HG03354 (cell line): ENCODE results near the gene RFPL1.

ENCODE experiments used
- ATAC-seq: cut with Tn5 transposase; IDR thresholded peaks from one replicate; pipeline ENCODE4 v1.9.1; 2021; ENCODE audit warnings: mild to moderate bottlenecking; ENCODE audit not compliant: unreplicated experiment, poor library complexity, severe bottlenecking

Gene RFPL1

GRCh38 chr22:29435236-29436136 lies 2.9 kb upstream of the RFPL1 start:
- ATAC-seq = no peak

- no peak for ATAC-seq
Measured at GRCh38 chr22:29442976-29443375, 4.6 kb downstream of the RFPL1 start.

- no peak for ATAC-seq
Measured at GRCh38 chr22:29443452-29443851, 5.1 kb downstream of the RFPL1 start.

- no peak for ATAC-seq
Measured at GRCh38 chr22:29443861-29444792, 5.7 kb downstream of the RFPL1 start.

GRCh38 chr22:29445508-29445907 lies 7.1 kb downstream of the RFPL1 start:
- no peak for ATAC-seq

GRCh38 chr22:29447906-29448305 lies 9.5 kb downstream of the RFPL1 start:
- no peak for ATAC-seq

GRCh38 chr22:29449296-29449875 lies 11.0 kb downstream of the RFPL1 start:
- no peak for ATAC-seq

- ATAC-seq = no peak
Measured at GRCh38 chr22:29450222-29450621, 11.8 kb downstream of the RFPL1 start.

GRCh38 chr22:29451863-29452262 lies 13.5 kb downstream of the RFPL1 start:
- no peak for ATAC-seq

- ATAC-seq = no peak
Measured at GRCh38 chr22:29454276-29454675, 15.9 kb downstream of the RFPL1 start.

- no peak for ATAC-seq
Measured at GRCh38 chr22:29456211-29456671, 17.9 kb downstream of the RFPL1 start.

GRCh38 chr22:29457730-29458129 lies 19.3 kb downstream of the RFPL1 start:
- no peak for ATAC-seq

GRCh38 chr22:29458551-29458950 lies 20.2 kb downstream of the RFPL1 start:
- no peak for ATAC-seq

- no peak for ATAC-seq
Measured at GRCh38 chr22:29459773-29460172, 21.4 kb downstream of the RFPL1 start.

- no peak for ATAC-seq
Measured at GRCh38 chr22:29461263-29461662, 22.9 kb downstream of the RFPL1 start.

GRCh38 chr22:29463629-29464028 lies 25.2 kb downstream of the RFPL1 start:
- no peak for ATAC-seq

- no peak for ATAC-seq
Measured at GRCh38 chr22:29464581-29464980, 26.2 kb downstream of the RFPL1 start.

- no peak for ATAC-seq
Measured at GRCh38 chr22:29469755-29470154, 31.4 kb downstream of the RFPL1 start.

GRCh38 chr22:29470159-29470855 lies 31.9 kb downstream of the RFPL1 start:
- peak; percentile 55 for ATAC-seq

- ATAC-seq = no peak
Measured at GRCh38 chr22:29473001-29473400, 34.6 kb downstream of the RFPL1 start.
